Measurements from ENCODE around the gene POP4.
"Not testable (repeated sequence)": the region's sequence is repeated elsewhere in the genome, so short reads cannot be mapped to it uniquely, and the experiment has no call there.

Gene POP4

DNA sequence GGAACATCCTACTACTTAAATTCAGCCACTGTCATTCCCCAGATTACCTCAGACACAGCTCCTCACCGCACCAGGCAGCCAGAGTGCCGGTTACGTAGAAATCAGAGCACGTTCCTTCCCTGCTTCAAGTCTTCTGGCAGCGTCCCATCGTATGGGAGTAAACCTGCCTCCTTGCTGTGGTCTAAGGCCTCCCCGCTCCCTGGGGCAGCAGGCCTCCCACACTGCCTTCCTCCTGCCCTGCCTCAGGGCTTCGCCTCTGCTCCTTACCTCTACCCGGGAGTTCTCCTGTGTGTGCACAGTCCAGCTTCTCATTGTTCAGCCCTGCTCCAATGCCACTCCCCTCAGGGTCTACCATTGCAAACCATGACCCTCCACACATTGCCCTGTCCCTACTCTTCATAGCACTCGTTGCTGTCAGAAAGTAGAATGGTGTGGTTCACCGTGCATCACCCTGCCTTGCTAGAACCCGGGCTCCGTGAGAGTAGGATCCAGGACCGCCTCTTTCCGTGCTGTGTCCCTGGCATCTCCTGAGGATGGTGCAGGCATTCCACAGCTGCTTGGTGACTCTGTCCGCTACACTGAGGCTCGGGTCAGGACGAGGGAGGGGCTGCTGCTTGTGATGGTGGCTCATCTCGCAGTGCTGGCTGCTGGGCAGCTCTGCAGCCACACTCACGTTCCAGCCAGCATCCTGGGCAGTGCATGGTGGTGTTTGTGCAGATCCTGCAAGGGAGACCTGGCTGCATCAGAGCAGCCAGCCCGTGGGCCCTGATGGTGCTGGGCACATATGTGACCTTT is 6.9 kb downstream of the POP4 start:
- DNase-seq = no peak

DNA sequence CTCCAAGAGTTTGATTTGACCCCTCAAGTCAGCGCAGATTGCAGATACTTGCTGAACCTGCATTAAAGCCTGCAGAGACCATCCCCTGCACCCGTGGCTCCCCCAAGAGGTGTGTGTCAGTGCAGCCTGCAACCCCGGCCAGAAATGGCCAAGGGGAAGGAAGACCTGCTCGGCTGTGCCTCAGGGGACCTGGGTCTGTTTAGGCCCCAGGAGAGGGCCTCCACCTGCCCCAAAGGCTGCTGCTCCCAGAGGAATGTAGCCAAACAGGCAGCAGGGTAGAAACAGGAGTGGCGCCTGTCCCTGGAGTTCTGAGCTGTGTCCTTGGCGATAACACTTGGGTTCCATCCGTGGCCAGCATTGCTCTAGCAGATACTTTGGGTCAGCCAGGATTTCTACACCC is 8.0 kb downstream of the POP4 start:
- no peak for DNase-seq

- no peak for DNase-seq
Measured at GRCh38 chr19:29614780-29615179, 8.7 kb downstream of the POP4 start.

DNA sequence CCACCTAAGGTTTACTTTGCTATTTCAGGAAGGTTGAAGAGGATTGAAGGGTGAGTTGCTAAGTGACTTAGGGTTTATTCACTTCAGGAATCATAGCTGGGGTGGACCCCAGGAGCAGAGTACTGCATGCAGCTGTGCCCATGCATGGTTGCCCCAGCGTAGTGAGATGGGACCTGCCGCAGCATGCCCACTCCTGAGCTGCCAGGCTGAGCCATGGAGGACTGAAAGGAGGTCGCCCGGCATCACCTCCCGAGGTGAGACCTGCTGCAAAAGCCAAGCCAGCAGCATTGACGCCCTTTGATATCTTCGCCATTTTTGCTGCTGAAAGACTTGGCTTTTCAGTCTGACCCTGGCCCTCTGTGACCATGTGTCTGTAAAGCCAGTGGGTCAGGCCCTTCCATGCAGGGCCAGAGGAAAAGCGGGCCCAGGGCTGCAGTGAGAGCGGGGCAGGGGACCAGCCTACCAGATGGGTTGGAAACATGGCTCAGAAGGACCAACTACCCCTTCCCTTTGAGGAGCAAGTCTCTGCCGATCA is 9.9 kb downstream of the POP4 start:
- no peak for DNase-seq

- DNase-seq = no peak
Measured at GRCh38 chr19:29616541-29616940, 10.5 kb downstream of the POP4 start.

DNA sequence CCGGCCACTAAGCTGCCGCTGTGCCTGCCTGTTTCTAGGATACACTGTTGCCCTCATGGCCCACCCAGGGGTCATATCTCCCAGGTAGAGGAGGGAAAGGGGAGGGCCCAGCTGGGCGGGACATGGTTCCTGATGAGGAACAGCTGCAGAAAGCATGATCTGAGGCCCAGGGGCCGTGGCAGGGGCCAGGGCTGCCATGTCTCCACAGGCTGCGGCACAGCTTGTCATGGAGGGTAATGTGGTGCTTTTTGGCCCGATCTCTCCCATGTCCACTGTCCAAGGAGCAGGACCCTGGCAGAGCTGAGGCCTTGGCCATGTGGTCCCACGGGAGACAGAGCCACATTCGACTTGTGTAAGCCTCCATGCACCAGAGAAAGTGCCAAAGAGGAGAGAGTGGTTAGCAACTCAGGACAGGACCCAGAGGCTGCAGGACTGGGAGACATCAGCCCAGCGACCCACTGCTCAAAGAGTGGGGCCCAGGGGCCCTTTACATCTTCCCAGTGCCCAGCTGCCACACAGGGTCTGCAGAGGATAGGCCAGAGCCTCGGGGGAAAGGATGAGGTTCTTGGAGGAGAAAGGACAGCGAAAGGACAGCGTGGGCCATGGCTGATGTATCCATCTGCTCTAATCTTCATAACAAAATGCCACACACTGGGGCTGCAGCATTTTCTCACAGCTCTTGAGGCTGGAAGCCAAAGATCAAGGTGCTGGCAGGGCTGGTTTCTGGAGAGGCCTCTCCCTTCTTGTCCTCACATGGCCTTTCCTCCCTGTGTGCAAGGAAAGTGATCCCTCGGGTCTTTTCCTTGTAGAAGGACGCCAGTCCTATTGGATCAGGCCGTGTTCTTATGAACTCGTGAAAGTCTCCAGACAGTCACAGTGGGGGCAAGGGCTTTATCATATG is 11.5 kb downstream of the POP4 start:
- DNase-seq = no peak

DNA sequence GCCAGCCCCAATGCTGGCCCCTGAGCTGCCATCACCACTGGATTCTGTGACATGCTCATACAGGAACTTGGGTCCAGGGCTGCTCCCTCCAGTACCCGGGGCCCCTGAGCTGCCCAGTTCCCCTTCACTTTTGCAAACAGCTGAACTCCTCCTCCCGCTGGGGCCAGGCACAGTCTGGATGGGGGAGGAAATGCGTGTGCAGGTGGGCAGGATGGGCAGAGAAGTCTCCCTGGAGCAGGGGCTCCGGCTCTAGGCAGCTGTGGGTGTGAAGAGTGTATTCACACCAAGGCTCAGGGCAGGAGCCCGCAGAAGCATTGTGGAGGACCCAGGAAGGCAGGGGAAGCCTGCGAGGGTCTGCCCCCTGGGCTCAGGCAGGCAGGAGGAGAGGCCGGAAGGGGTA is 12.4 kb downstream of the POP4 start:
- DNase-seq = no peak

GRCh38 chr19:29618871-29619270 is 12.8 kb downstream of the POP4 start:
- no peak for DNase-seq

- no peak for DNase-seq
Measured at GRCh38 chr19:29620931-29621351, 14.9 kb downstream of the POP4 start.

DNA sequence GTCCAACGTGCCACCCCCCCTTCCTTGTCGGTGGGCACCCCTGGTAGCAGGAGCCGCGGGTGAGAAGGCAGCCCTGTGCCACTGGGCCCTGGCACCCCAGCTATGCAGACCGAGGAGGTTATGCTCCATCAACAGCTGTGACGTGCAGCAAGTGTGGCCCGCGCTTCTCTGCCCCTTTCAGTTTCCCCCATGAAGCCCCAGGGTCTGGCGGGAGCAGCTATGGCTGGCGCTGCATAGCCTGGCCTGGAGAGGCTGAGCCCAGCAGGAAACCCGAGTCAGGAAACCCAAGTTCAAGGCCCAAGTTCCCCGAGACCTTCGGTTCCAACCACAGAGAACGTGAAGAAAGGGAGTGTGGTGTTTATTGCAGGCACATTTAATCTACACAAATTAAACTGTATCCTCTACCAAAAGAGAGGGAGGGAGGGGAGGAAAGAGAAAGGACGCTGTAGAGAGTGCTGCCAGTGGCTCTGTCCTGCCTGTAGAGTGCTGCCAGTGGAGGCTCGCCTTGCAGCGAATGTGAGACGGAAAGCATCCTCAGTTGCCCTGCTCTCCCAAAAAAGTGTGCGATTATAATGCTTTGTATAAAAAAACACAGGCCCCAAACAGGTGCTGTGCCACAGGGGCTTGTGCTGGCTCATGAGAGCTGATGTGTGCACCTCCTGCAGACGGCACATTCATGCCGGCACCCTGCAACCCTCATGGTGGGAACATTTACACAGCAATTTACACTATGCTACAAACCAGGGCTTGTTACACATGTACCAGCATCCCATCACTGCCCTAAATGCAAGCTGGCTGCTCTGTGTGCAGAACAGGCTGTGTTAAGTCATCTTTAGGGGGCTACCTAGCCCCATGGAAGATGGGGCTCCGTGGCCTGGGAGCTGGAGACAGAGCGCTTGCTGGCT is 16.3 kb downstream of the POP4 start:
- no peak for DNase-seq

DNA sequence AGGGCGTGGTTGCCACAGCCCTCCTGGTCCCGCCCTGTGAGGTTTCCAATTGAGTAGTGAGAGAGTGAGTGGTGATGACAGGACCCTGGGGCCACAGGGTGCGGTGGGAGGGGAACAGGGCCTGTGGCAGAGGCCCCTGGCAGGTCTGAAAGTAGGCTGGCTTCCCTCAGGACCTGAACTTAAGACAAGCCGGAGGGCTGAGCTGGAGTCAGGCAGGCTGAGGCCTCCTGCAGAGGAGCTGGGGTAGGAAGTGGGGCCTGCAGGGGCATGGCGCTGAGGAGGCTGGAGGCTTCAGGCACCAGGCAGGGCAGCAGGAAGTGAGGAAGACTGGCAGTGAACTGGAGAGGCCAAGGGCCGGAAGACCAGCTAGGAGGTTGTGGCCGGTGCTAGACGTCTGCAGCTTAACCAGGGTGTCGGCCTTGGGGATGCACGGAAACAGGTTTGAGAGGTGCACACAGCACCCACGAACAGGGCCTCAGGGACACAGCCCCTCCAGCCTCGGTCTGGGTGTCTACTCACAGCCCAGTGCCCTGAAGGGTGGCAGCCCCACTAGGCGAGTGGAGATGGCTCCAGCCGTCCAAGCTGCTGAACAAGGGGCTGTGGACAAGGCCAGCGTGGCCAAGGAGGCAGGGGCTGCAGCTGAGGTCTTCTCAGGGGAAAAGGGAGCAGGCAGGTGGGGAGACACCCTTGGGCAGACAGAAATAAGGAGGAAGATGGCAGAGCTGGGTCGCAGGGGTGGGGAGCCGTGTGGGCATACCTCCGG is 17.8 kb downstream of the POP4 start:
- no peak for DNase-seq

GRCh38 chr19:29624489-29625185 is 18.6 kb downstream of the POP4 start:
- no peak for DNase-seq

GRCh38 chr19:29625186-29625651 is 19.1 kb downstream of the POP4 start:
- no peak for DNase-seq

DNA sequence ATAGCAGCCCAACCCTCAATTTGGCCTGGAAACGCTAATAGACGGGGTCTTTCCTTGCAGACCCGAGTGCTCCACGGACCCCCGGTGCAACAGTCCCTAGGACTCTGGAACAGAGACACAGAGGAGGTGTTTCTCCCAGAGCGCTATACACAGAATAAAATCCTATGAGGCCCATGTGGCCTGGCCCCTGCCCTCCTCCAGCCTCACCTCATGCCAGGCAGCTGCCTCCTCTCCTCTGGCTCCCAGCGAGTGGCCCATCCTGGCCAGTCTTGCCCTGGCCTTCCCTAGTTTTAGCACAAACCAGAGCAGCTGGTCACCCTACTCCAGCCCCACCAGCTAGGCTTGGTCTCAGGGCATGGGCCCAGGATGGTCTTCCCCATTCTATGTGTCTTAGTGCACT is 20.3 kb downstream of the POP4 start:
- DNase-seq = no peak

- DNase-seq = not testable (repeated sequence)
Measured at GRCh38 chr19:29626832-29627231, 20.7 kb downstream of the POP4 start.

- DNase-seq = no peak
Measured at GRCh38 chr19:29628661-29629385, 22.7 kb downstream of the POP4 start.

DNA sequence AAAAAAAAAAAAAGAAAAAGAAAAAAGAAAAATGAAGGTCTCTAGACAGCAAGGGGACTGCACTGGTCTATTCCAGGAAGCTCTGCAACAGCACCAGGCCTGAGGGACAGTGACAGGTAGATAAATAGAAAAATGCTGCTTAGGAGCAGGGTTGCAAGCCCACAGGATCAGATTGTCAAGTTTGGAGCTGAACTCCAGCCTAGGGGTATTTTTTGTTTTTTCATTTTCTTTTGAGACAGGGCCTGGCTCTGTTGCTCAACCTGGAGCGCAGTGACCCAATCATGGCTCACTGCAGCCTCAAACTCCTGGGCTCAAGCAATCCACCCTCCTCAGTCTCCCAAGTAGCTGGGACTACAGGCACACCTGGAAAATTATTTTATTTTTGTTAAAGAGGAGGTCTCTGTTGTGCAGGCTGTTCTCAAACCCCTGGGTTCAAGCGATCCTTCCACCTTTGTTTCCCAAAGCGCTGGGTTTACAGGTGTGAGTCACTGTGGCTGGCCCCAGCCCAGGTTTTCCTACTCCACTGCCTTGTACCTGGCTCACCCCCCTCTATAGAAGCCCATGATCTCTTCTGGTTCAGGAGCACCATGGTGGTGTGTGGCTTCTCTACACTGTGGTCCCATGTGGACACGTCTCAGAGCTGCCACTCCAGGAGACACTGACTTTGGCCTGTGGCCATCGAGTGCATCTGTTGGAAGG is 23.9 kb downstream of the POP4 start:
- no peak for DNase-seq

GRCh38 chr19:29630655-29631054 is 24.6 kb downstream of the POP4 start:
- no peak for DNase-seq

- DNase-seq = no peak
Measured at GRCh38 chr19:29631450-29631849, 25.4 kb downstream of the POP4 start.

GRCh38 chr19:29634002-29634401 is 27.9 kb downstream of the POP4 start:
- no peak for DNase-seq

All from NCI-H2029 treated with DMSO at 0.1 percent for 48 hours (cell line).